Immature natural killer cell (primary cell): ENCODE measurements around the gene FOLR2. TPM values are rescaled to one million over a fixed set of nuclear protein-coding genes. Genes with fewer than 3 reads are reported as not detected.

Experiments
- DNase-seq, 3 donors: peaks; one replicate each; pipeline ENCODE4 v3.0.0; 2022; ENCODE audit warnings: mixed read lengths in 1 of 3
- H3K27ac Mint-ChIP-seq, 6 donors: one replicate each; pipeline ENCODE4 v1.8.0; 2020; ENCODE audit warnings: mixed read lengths in 6 of 6, mild to moderate bottlenecking in 5 of 6, inconsistent platforms in 4 of 6, moderate library complexity in 3 of 6
- H3K27me3 Mint-ChIP-seq, 3 donors: one replicate each; pipeline ENCODE4 v1.8.0; 2020 to 2021; ENCODE audit warnings: low read depth in 3 of 3, mild to moderate bottlenecking in 3 of 3, mixed read lengths in 3 of 3, moderate library complexity in 3 of 3, inconsistent platforms in 1 of 3
- H3K36me3 Mint-ChIP-seq, 3 donors: one replicate each; pipeline ENCODE4 v1.8.0; 2020; ENCODE audit warnings: mixed read lengths in 3 of 3, inconsistent platforms in 2 of 3, mild to moderate bottlenecking in 2 of 3
- H3K4me1 Mint-ChIP-seq, 2 donors: one replicate each; pipeline ENCODE4 v1.8.0; 2020; ENCODE audit warnings: inconsistent platforms in 2 of 2, mild to moderate bottlenecking in 2 of 2, mixed read lengths in 2 of 2, moderate library complexity in 1 of 2
- H3K4me3 Mint-ChIP-seq, 5 donors: one replicate each; pipeline ENCODE4 v1.8.0; 2020; ENCODE audit warnings: mild to moderate bottlenecking in 5 of 5, mixed read lengths in 5 of 5, inconsistent platforms in 3 of 5, moderate library complexity in 3 of 5
- H3K9me3 Mint-ChIP-seq, 6 donors: one replicate each; pipeline ENCODE4 v1.8.0; 2020; ENCODE audit warnings: mild to moderate bottlenecking in 6 of 6, mixed read lengths in 6 of 6, inconsistent platforms in 4 of 6, moderate library complexity in 3 of 6
- polyA plus RNA-seq, 3 donors: library from polyadenylated mRNA; unstranded; fragments of 300-500 nt; fragmentation: Illumina TruSeq; gene quantifications; one replicate each; pipeline ENCODE4 v1.2.3, GENCODE V29; 2021

The FOLR2 gene
- polyA plus RNA-seq, 3 donors from 2014 or later, result 1.2 TPM; not detected in 2

DNA sequence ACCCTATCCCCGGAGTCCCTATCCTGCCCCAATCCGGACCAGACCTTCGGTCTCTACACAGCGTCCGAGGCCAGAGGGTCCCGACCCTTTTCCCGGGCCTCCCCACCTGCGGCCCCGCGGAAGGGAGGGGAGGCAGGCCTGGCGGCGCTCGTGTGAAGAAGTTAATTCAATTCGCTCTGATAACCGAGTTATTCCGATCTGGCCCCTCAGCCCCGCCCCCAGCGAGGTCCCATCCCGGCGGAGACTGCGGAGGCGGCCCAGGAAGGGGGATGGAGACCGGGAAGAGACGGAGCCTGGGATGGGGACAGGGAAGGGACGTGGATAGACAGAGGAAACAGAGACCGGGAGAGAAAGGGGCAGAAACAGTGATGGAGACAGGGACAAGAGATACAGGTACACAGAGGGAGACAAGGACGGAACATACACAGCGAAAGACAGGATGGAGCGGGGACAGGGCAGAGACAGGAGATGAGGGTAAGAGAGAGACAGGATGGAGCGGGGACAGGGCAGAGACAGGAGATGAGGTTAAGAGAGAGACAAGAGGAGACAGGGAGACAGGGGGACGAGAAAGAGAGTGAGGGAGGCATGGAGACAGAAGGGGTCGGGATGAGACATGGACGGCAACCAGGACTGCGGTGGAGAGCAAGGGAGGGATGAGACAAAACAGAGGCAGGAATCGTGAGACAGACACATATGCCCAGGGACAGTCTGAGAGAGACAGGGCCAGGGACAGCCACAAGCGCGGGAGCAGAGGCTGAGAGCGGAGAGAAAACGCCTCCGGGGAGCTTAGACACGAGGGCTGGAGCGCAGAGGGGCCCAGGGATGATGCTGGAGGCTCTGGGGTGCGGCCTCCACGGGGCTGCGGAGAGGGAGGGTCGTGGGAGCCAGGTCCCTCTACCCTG is 28.0 kb downstream of the FOLR2 start:
- Mint-ChIP-seq H3K4me1 (peaks cover 12 to 18% of the 10 kb centered on the region in 2 donors), H3K27me3 (peaks cover 12 to 30% (median 17%) of the 10 kb centered on the region in 3 donors), H3K36me3 (peaks cover 0 to 3% (median 0%) of the 10 kb centered on the region in 3 donors), H3K27ac (peak overlapping the region in 1 of 6 donors; percentile 46), H3K9me3 (peaks cover 0 to 5% (median 0%) of the 10 kb centered on the region in 6 donors), H3K4me3 (peak overlapping the region in 2 of 5 donors; percentile 6 to 9)
- no peak for DNase-seq

- Mint-ChIP-seq H3K36me3 (peaks cover 0 to 1% (median 0%) of the 10 kb centered on the region in 3 donors), H3K27me3 (peaks cover 13 to 28% (median 17%) of the 10 kb centered on the region in 3 donors), H3K9me3 (peaks cover 0 to 3% (median 0%) of the 10 kb centered on the region in 6 donors), H3K27ac (no peak overlapping the region), H3K4me3 (no peak overlapping the region), H3K4me1 (peaks cover 9 to 16% of the 10 kb centered on the region in 2 donors)
- no peak for DNase-seq
Measured at GRCh38 chr11:72245263-72245816, 28.7 kb downstream of the FOLR2 start.

DNA sequence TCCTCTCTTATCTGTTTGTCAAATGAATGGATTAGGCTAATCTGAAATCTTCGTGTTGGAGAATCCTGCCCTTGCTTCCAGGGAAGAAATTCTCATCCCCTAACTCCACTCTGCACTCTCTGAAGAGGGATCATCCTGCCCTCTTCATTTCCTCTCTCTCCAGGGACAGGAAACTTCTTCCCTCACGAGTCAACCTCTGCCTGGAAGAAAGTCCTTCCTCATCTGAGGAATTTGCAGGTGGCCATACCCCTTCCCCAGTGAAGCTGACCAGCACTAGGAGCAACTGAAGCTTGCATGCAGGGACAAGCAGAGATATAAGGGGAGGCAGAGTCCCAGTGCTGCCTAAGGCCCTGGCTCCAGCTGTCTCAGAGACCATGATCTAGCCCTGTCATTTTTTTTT is 31.0 kb downstream of the FOLR2 start:
- peaks cover 6 to 9% of the 10 kb centered on the region in 2 donors for H3K4me1 Mint-ChIP-seq
- no peak overlapping the region for H3K27ac Mint-ChIP-seq
- peaks cover 0 to 3% (median 0%) of the 10 kb centered on the region in 6 donors for H3K9me3 Mint-ChIP-seq
- peaks cover 3 to 19% (median 7%) of the 10 kb centered on the region in 3 donors for H3K27me3 Mint-ChIP-seq
- no peak for DNase-seq
- H3K4me3 Mint-ChIP-seq, result no peak overlapping the region
- H3K36me3 Mint-ChIP-seq, result no peaks in the 10 kb centered on the region

DNA sequence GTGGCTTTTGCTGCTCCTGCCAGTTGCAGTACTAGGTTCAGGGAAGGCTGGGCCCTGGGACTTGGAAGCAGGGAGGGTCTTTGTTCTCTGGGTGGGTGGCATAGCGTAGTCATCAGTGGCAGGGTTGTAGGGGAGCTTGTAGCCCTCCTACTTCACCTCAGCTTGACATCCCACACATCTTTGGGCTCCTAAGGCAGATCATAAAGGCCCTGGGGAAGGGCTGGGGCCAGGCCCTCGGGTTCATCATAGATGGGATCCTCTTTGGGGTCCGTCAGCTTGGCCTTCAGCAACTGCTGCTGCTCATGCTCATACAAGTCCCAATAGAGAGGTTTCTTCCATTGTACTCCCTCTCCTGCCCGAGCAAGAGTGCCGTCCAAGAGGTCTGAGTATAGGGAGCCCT is 33.4 kb downstream of the FOLR2 start:
- no peaks in the 10 kb centered on the region for H3K9me3 Mint-ChIP-seq
- H3K27me3 Mint-ChIP-seq, result peaks cover 0 to 4% (median 3%) of the 10 kb centered on the region in 3 donors
- no peak overlapping the region for H3K4me3 Mint-ChIP-seq
- DNase-seq, result no peak
- H3K4me1 Mint-ChIP-seq, result no peaks in the 10 kb centered on the region
- no peaks in the 10 kb centered on the region for H3K36me3 Mint-ChIP-seq
- H3K27ac Mint-ChIP-seq, result no peak overlapping the region

GRCh38 chr11:72250661-72251464 is 34.3 kb downstream of the FOLR2 start:
- DNase-seq, result no peak
- Mint-ChIP-seq H3K4me1 (no peaks in the 10 kb centered on the region), H3K36me3 (no peaks in the 10 kb centered on the region), H3K4me3 (no peak overlapping the region), H3K27ac (no peak overlapping the region), H3K9me3 (no peaks in the 10 kb centered on the region), H3K27me3 (peaks cover 0 to 4% (median 3%) of the 10 kb centered on the region in 3 donors)

- DNase-seq, result no peak
- Mint-ChIP-seq H3K27me3 (peaks cover 0 to 4% (median 3%) of the 10 kb centered on the region in 3 donors), H3K27ac (no peak overlapping the region), H3K36me3 (no peaks in the 10 kb centered on the region), H3K4me3 (no peak overlapping the region), H3K4me1 (no peaks in the 10 kb centered on the region), H3K9me3 (no peaks in the 10 kb centered on the region)
Measured at GRCh38 chr11:72251614-72252013, 35.0 kb downstream of the FOLR2 start.

- Mint-ChIP-seq H3K27me3 (peaks cover 2 to 4% (median 3%) of the 10 kb centered on the region in 3 donors), H3K9me3 (no peaks in the 10 kb centered on the region), H3K27ac (no peak overlapping the region), H3K4me1 (no peaks in the 10 kb centered on the region), H3K4me3 (no peak overlapping the region), H3K36me3 (no peaks in the 10 kb centered on the region)
- DNase-seq, result no peak
Measured at GRCh38 chr11:72253392-72253791, 36.8 kb downstream of the FOLR2 start.

- DNase-seq, result no peak
- Mint-ChIP-seq H3K27me3 (peaks cover 2 to 4% (median 3%) of the 10 kb centered on the region in 3 donors), H3K36me3 (no peaks in the 10 kb centered on the region), H3K4me3 (no peak overlapping the region), H3K4me1 (no peaks in the 10 kb centered on the region), H3K9me3 (no peaks in the 10 kb centered on the region), H3K27ac (no peak overlapping the region)
Measured at GRCh38 chr11:72254299-72254993, 37.9 kb downstream of the FOLR2 start.

DNA sequence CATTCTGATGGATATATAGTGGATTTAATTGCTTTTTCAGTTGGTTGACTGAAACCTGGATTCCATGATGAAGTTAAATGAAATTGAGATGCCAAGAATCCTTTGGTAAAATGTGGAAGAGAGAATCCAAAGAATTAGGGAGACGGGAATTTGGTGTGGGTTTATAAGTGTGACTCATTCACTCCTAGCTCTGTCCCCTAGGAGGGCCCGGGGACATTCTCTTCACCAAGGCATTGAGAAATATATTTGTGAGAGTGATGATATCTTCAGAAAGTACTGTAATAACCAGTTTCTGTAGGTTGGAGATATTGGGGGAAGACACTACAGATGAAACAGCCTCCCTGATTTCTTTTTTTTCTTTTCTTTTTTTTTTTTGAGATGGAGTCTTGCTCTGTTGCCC is 41.0 kb downstream of the FOLR2 start:
- H3K27me3 Mint-ChIP-seq, result peaks cover 0 to 4% (median 3%) of the 10 kb centered on the region in 3 donors
- no peaks in the 10 kb centered on the region for H3K4me1 Mint-ChIP-seq
- no peak for DNase-seq
- H3K36me3 Mint-ChIP-seq, result no peaks in the 10 kb centered on the region
- H3K27ac Mint-ChIP-seq, result no peak overlapping the region
- H3K4me3 Mint-ChIP-seq, result no peak overlapping the region
- H3K9me3 Mint-ChIP-seq, result no peaks in the 10 kb centered on the region

- H3K27me3 Mint-ChIP-seq, result peaks cover 0 to 5% (median 3%) of the 10 kb centered on the region in 3 donors
- no peak for DNase-seq
- no peaks in the 10 kb centered on the region for H3K36me3 Mint-ChIP-seq
- H3K27ac Mint-ChIP-seq, result no peak overlapping the region
- H3K4me3 Mint-ChIP-seq, result no peak overlapping the region
- H3K4me1 Mint-ChIP-seq, result no peaks in the 10 kb centered on the region
- H3K9me3 Mint-ChIP-seq, result no peaks in the 10 kb centered on the region
Measured at GRCh38 chr11:72259490-72259889, 42.9 kb downstream of the FOLR2 start.

DNA sequence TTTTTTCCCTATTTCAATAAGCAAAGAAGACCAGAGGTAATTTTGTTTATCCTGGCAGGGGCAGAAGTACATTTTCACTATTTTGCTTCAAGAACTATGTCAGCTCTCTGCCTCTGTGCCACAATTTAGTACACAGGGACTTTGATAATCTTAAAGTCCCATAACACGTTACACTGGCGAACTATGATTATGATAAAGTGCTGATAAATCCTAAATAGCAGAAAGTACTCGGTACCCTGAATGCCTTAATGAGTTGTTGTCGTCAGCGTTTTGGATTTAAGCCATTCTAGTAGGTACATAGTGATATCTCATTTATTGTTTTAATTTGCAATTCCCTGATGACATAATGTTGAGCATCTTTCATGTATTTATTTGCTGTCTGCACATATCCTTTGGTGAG is 44.0 kb downstream of the FOLR2 start:
- Mint-ChIP-seq H3K4me3 (no peak overlapping the region), H3K9me3 (no peaks in the 10 kb centered on the region), H3K27me3 (peaks cover 0 to 5% (median 3%) of the 10 kb centered on the region in 3 donors), H3K36me3 (no peaks in the 10 kb centered on the region), H3K4me1 (no peaks in the 10 kb centered on the region), H3K27ac (no peak overlapping the region)
- DNase-seq, result no peak

DNA sequence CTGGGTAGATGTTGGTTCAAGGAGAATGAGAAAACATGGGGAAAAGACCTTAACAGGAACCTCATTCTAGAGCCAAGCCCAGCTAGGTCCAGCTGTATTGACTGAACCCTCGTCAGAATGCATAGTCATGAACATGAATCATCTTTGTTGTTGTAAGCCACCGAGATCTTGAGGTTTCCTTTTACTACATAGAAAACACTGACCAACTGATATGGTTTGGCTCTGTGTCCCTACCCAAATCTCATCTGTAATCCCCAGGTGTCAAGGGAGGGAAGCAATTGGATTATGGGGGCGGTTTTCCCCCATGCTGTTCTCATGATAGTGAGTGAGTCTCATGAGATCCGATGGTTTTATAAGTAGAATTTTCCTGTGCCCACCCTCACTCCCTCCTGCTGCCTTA is 46.8 kb downstream of the FOLR2 start:
- H3K36me3 Mint-ChIP-seq, result no peaks in the 10 kb centered on the region
- no peak overlapping the region for H3K4me3 Mint-ChIP-seq
- H3K27ac Mint-ChIP-seq, result no peak overlapping the region
- H3K27me3 Mint-ChIP-seq, result peaks cover 0 to 9% (median 2%) of the 10 kb centered on the region in 3 donors
- DNase-seq, result no peak
- H3K9me3 Mint-ChIP-seq, result no peaks in the 10 kb centered on the region
- H3K4me1 Mint-ChIP-seq, result no peaks in the 10 kb centered on the region

- Mint-ChIP-seq H3K27ac (no peak overlapping the region), H3K36me3 (no peaks in the 10 kb centered on the region), H3K9me3 (no peaks in the 10 kb centered on the region), H3K27me3 (peaks cover 2 to 9% (median 4%) of the 10 kb centered on the region in 3 donors), H3K4me1 (peaks cover 0 to 7% of the 10 kb centered on the region in 2 donors), H3K4me3 (no peak overlapping the region)
- no peak for DNase-seq
Measured at GRCh38 chr11:72265951-72266350, 49.4 kb downstream of the FOLR2 start.
